HG02870 (cell line): ENCODE measurements around the gene ENDOD1.
"Not testable (repeated sequence)": the region's sequence is repeated elsewhere in the genome, so short reads cannot be mapped to it uniquely, and the experiment has no call there.

Experiments
- ATAC-seq: cut with Tn5 transposase; IDR thresholded peaks from one replicate; pipeline ENCODE4 v1.9.1; 2021; ENCODE audit warnings: mild to moderate bottlenecking, moderate library complexity; ENCODE audit not compliant: unreplicated experiment

The ENDOD1 gene

GRCh38 chr11:95102733-95103132, 13.1 kb downstream of the ENDOD1 start:
- no peak for ATAC-seq

- ATAC-seq: no peak
Observed at GRCh38 chr11:95103701-95104100, 14.1 kb downstream of the ENDOD1 start.

- no peak for ATAC-seq
Observed at GRCh38 chr11:95104121-95104830, 14.6 kb downstream of the ENDOD1 start.

GRCh38 chr11:95104856-95105255, 15.2 kb downstream of the ENDOD1 start:
- no peak for ATAC-seq

GRCh38 chr11:95108159-95108611, 18.5 kb downstream of the ENDOD1 start:
- ATAC-seq: no peak

GRCh38 chr11:95108671-95109551, 19.3 kb downstream of the ENDOD1 start:
- no peak for ATAC-seq

- not testable (repeated sequence) for ATAC-seq
Observed at GRCh38 chr11:95111471-95111870, 21.8 kb downstream of the ENDOD1 start.

- ATAC-seq: no peak
Observed at GRCh38 chr11:95111923-95112540, 22.4 kb downstream of the ENDOD1 start.

GRCh38 chr11:95115597-95115996, 26.0 kb downstream of the ENDOD1 start:
- ATAC-seq: no peak

GRCh38 chr11:95119361-95120060, 29.9 kb downstream of the ENDOD1 start:
- no peak for ATAC-seq

GRCh38 chr11:95121698-95122097, 32.1 kb downstream of the ENDOD1 start:
- ATAC-seq: no peak

- no peak for ATAC-seq
Observed at GRCh38 chr11:95123556-95123955, 33.9 kb downstream of the ENDOD1 start.

GRCh38 chr11:95128602-95129001, 39.0 kb downstream of the ENDOD1 start:
- ATAC-seq: no peak

- ATAC-seq: no peak
Observed at GRCh38 chr11:95132956-95133355, 43.3 kb downstream of the ENDOD1 start.

- ATAC-seq: no peak
Observed at GRCh38 chr11:95134491-95134890, 44.8 kb downstream of the ENDOD1 start.

GRCh38 chr11:95135155-95135554, 45.5 kb downstream of the ENDOD1 start:
- no peak for ATAC-seq

GRCh38 chr11:95135880-95136279, 46.2 kb downstream of the ENDOD1 start:
- no peak for ATAC-seq

GRCh38 chr11:95136747-95137146, 47.1 kb downstream of the ENDOD1 start:
- ATAC-seq: not testable (repeated sequence)

GRCh38 chr11:95137299-95137698, 47.7 kb downstream of the ENDOD1 start:
- no peak for ATAC-seq

GRCh38 chr11:95138448-95138847, 48.8 kb downstream of the ENDOD1 start:
- ATAC-seq: no peak
